Measurements from ENCODE around the gene TEK. TPM values are rescaled to one million over a fixed set of nuclear protein-coding genes. Genes with fewer than 3 reads are reported as not detected.
A peak's percentile ranks its signal among the peaks of the same experiment; 100 is the strongest.
"Not testable (repeated sequence)": the region's sequence is repeated elsewhere in the genome, so short reads cannot be mapped to it uniquely, and the experiment has no call there.

The TEK gene
- total RNA-seq, 1 donor = 12.5 TPM

DNA sequence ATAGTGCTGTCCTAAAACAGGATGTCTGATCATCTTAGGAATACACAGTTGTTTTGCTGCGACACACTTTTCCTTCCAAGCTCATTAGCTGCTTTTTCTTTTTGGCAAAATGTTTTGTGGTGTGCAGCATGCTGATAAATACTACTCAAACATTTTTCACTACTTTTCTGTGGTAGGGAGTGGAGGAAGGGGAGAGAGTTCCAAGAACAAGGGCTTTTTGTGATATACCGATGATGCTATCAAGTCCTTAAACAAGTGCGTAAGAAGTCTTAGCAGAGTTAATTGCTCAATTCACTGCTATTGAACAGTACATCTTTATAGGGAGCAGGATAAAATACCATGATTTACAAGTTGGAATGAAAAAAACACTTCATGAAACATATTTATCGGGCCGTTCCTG is 23.6 kb upstream of the TEK start:
- peak; percentile 53 for DNase-seq (ENCODE audit: low read depth)
- no peak overlapping the region for H3K4me3 ChIP-seq (ENCODE audit: low read depth, low read length)
- TF ChIP-seq, protein P1, sequence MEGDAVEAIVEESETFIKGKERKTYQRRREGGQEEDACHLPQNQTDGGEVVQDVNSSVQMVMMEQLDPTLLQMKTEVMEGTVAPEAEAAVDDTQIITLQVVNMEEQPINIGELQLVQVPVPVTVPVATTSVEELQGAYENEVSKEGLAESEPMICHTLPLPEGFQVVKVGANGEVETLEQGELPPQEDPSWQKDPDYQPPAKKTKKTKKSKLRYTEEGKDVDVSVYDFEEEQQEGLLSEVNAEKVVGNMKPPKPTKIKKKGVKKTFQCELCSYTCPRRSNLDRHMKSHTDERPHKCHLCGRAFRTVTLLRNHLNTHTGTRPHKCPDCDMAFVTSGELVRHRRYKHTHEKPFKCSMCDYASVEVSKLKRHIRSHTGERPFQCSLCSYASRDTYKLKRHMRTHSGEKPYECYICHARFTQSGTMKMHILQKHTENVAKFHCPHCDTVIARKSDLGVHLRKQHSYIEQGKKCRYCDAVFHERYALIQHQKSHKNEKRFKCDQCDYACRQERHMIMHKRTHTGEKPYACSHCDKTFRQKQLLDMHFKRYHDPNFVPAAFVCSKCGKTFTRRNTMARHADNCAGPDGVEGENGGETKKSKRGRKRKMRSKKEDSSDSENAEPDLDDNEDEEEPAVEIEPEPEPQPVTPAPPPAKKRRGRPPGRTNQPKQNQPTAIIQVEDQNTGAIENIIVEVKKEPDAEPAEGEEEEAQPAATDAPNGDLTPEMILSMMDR (IDR thresholded peaks at IDR 0.05; ENCODE audit: insufficient read depth, low read depth, low read length) = no peak

DNA sequence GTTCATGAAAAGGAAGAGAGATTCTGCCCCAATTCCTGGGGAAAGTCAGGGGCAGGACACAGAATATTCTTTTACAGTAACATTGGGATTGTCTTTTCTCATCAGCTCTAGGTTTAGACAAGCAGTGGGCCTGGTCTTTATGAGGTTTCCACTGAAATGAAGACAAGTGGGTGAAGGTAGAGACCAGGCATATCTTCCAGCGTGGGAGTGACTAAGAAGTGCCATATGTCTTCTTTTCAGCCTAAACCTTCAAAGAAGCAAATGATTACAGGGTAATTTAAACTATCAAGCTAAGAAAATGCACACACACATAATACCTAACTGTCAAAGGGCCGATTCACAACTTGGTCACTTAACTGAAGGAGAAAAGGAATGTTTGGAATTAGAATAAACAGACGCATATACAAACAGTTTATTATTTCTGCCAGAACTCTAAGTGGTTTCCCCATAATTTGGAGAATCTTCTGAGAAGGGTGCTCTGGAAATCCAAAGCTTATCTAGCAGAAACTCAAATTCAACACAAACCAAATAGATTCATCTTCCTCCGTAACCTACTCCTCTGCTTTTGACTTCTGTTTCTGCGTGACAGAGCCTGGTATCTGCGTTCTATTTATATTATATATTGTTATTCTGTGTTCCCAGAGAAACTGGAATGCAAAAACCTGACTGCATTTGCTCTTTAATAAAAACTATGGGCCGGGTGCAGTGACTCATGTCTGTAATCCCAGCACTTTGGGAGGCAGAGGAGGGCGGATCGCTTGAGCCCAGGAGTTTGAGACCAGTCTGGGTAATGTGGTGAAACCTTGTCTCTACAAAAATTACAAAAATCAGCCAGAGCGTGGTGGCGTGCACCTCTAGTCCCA is 22.0 kb upstream of the TEK start:
- H3K4me3 ChIP-seq (ENCODE audit: low read depth, low read length) = peak overlapping the region; percentile 7
- DNase-seq (ENCODE audit: low read depth) = peak; percentile 91
- TF ChIP-seq, protein P1 (IDR thresholded peaks at IDR 0.05; ENCODE audit: insufficient read depth, low read depth, low read length) = no peak

DNA sequence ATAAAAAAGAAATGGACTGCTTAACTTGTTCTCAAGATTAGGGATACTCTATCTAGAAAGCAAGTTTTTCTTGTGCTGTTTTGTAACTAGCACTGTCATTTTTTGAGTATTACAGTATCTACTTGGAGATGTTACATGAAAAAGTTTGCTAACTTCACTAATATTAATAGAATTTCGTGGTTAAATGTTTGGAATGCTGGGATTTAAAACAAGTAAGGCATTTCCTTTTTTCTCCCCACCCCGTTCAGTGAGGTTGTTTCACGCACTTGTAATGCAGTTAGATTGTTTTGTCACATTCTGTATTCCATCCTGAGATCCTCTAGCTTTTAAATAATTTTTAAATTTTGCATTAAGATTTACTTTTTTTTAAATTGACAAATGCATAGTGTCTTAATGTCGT is 20.0 kb upstream of the TEK start:
- H3K4me3 ChIP-seq (ENCODE audit: low read depth, low read length) = no peak overlapping the region
- TF ChIP-seq, protein P1 (IDR thresholded peaks at IDR 0.05; ENCODE audit: insufficient read depth, low read depth, low read length) = no peak
- DNase-seq (ENCODE audit: low read depth) = peak; percentile 87

DNA sequence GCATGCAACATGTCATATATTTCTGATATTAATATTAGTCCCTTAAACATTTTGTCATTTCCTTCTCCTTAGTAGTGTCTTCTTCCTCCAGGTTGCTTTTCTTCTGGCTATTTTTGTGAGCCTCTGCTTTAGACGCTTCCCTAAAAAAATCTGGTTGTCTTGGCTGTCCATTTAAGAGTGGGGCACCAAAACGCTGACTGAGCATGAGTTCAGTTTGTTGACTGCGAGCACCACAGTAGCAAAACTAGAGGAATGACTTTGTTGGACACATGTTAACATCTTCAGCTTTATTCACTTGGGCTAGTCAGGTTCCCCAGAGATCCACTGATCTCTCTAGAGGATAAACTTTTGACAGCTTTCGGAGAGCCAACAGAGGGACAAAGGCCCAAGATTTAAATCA is 19.3 kb upstream of the TEK start:
- no peak for DNase-seq (ENCODE audit: low read depth)
- H3K4me3 ChIP-seq (ENCODE audit: low read depth, low read length) = no peak overlapping the region
- TF ChIP-seq, protein P1 (IDR thresholded peaks at IDR 0.05; ENCODE audit: insufficient read depth, low read depth, low read length) = no peak

DNA sequence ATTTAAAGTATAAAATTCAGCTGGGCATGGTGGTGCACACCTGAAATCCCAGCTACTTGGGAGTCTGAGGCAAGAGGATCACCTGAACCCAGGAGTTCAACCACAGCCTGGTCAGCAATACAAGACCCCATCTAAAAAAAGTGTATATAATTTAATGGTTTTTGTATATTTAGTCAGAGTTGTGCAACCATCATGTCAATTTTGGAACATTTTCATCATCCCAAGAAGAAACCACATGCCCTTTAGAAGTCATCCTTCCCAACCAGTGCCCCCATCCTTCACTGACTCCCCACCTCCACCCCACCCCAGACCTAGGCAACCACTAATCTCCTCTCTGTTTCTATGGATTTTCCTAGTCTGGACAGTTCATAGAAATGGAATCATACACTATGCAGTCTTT is 18.8 kb upstream of the TEK start:
- peak; percentile 39 for DNase-seq (ENCODE audit: low read depth)
- no peak overlapping the region for H3K4me3 ChIP-seq (ENCODE audit: low read depth, low read length)
- TF ChIP-seq, protein P1 (IDR thresholded peaks at IDR 0.05; ENCODE audit: insufficient read depth, low read depth, low read length) = no peak

DNA sequence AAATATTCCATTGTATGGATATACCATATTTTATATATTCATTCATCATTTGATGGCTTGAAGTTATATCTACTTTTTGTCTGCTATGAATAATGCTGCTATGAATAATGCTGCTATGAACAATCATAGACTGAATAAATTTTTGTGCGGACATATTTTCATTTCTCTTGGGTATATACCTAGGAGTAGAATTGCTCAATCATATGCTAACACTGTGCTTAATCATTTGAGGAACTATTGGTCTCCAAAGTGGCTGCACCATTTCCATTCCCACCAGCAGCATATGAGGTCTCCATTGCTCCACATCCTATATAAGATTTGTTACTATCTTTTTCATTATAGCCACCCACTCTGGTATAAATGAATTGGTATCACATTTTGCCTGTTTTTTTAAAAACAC is 18.3 kb upstream of the TEK start:
- H3K4me3 ChIP-seq (ENCODE audit: low read depth, low read length) = no peak overlapping the region
- TF ChIP-seq, protein P1 (IDR thresholded peaks at IDR 0.05; ENCODE audit: insufficient read depth, low read depth, low read length) = no peak
- no peak for DNase-seq (ENCODE audit: low read depth)

DNA sequence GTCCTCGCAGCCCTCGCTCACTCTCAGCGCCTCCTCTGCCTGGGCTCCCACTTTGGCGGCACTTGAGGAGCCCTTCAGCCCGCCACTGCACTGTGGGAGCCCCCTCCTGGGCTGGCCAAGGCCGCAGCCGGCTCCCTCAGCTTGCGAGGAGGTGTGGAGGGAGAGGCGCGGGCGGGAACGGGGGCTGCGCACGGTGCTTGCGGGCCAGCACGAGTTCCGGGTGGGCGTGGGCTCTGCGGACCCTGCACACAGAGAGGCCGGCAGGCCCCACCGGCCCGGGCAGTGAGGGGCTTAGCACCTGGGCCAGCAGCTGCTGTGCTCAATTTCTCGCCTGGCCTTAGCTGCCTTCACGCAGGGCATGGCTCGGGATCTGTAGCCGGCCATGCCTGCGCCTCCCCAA is 16.5 kb upstream of the TEK start:
- H3K4me3 ChIP-seq (ENCODE audit: low read depth, low read length); DNase-seq (ENCODE audit: low read depth): not testable (repeated sequence)

DNA sequence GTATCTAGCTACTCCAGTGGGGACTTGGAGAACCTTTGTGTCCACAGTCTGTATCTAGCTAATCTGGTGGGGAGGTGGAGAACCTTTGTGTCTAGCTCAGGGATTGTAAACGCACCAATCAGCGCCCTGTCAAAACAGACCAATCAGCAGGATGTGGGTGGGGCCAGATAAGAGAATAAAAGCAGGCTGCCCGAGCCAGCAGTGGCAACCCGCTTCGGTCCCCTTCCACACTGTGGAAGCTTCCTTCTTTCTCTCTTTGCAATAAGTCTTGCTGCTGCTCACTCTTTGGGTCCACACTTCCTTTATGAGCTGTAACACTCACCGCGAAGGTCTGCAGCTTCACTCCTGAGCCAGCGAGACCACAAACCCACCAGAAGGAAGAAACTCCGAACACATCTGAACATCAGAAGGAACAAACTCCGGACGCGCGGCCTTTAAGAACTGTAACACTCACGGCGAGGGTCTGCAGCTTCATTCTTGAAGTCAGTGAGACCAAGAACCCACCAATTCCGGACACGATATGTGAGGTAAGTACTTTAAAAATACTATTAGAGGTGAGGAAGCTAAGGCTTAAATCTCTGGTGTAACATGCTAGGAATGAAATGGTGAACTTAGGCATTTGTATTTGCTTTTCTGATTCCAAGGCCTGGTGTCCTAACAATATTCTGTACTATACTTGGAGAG is 15.5 kb upstream of the TEK start:
- not testable (repeated sequence) for H3K4me3 ChIP-seq (ENCODE audit: low read depth, low read length); DNase-seq (ENCODE audit: low read depth)
